Naive thymus-derived CD4-positive, alpha-beta T cell (primary cell): ENCODE results near the gene NUDT8. TPM values are rescaled to one million over a fixed set of nuclear protein-coding genes. Genes with fewer than 3 reads are reported as not detected.
A peak's percentile ranks its signal among the peaks of the same experiment; 100 is the strongest.
"Not testable (repeated sequence)": the region's sequence is repeated elsewhere in the genome, so short reads cannot be mapped to it uniquely, and the experiment has no call there.

ENCODE experiments used
- ATAC-seq: fragments of 150-1000 bp; cut with Tn5 transposase; 2 replicates; pipeline ENCODE4 v1.10.0; 2021; ENCODE audit warnings: mild to moderate bottlenecking, moderate library complexity
- CTCF ChIA-PET: fragments of 350-600 bp; sonication (Branson Sonifier 250); formaldehyde crosslinking; loops from one replicate; lab custom pipeline; 2021; ENCODE audit warnings: antibody characterized with exemption; lab: Charles Lee
- POLR2A ChIA-PET: fragments of 350-600 bp; sonication (Branson Sonifier 250); formaldehyde crosslinking; loops from one replicate; lab custom pipeline; 2021; ENCODE audit warnings: antibody characterized with exemption, inconsistent platforms; lab: Charles Lee
- DNase-seq, 9 donors: peaks; one replicate each; pipeline versions ENCODE4 v3.0.0 to v3.0.0-alpha.2; 2020 to 2022; ENCODE audit warnings: mixed read lengths in 1 of 9
- H3K27ac ChIP-seq: one replicate; pipeline ENCODE4 v1.7.0; 2013; ENCODE audit warnings: mild to moderate bottlenecking, low read depth, low read length, moderate library complexity
- H3K27me3 ChIP-seq, 2 donors: one replicate each; pipeline ENCODE4 v1.7.0; 2013; ENCODE audit warnings: low read length in 2 of 2, mild to moderate bottlenecking in 2 of 2, moderate library complexity in 2 of 2; ENCODE audit not compliant: control insufficient read depth in 2 of 2, insufficient read depth in 2 of 2
- H3K36me3 ChIP-seq, 3 experiments: 1 replicate in 2 of 3; 2 replicates in 1 of 3; pipeline ENCODE4 v1.7.0; 2013; ENCODE audit warnings: low read length in 3 of 3, mild to moderate bottlenecking in 3 of 3, moderate library complexity in 1 of 3; ENCODE audit not compliant: insufficient read depth in 3 of 3, control insufficient read depth in 2 of 3
- H3K4me1 ChIP-seq, 2 donors: one replicate each; pipeline ENCODE4 v1.7.0; 2013; ENCODE audit warnings: low read length in 2 of 2, mild to moderate bottlenecking in 2 of 2, moderate library complexity in 1 of 2; ENCODE audit not compliant: control insufficient read depth in 2 of 2, insufficient read depth in 2 of 2
- H3K4me3 ChIP-seq: 2 replicates; pipeline ENCODE4 v1.7.0; 2013; ENCODE audit warnings: mild to moderate bottlenecking, low read length
- H3K9me3 ChIP-seq, 3 experiments: 1 replicate in 2 of 3; 2 replicates in 1 of 3; pipeline ENCODE4 v1.7.0; 2013; ENCODE audit warnings: low read length in 3 of 3; ENCODE audit not compliant: control insufficient read depth in 2 of 3
- H3K27ac Mint-ChIP-seq, 9 donors: one replicate each; pipeline ENCODE4 v1.8.0; 2020 to 2022; ENCODE audit warnings: mixed read lengths in 9 of 9, mild to moderate bottlenecking in 8 of 9, moderate library complexity in 5 of 9, inconsistent platforms in 2 of 9
- H3K27me3 Mint-ChIP-seq, 5 donors: one replicate each; pipeline ENCODE4 v1.8.0; 2021 to 2022; ENCODE audit warnings: mixed read lengths in 5 of 5, mild to moderate bottlenecking in 1 of 5
- H3K36me3 Mint-ChIP-seq, 5 donors: one replicate each; pipeline ENCODE4 v1.8.0; 2020 to 2022; ENCODE audit warnings: mixed read lengths in 5 of 5, mild to moderate bottlenecking in 3 of 5, inconsistent platforms in 1 of 5
- H3K4me1 Mint-ChIP-seq, 7 donors: one replicate each; pipeline ENCODE4 v1.8.0; 2020 to 2022; ENCODE audit warnings: mixed read lengths in 7 of 7, mild to moderate bottlenecking in 3 of 7, inconsistent platforms in 1 of 7
- H3K4me3 Mint-ChIP-seq, 10 donors: one replicate each; pipeline ENCODE4 v1.8.0; 2020 to 2022; ENCODE audit warnings: mild to moderate bottlenecking in 10 of 10, mixed read lengths in 10 of 10, moderate library complexity in 6 of 10, inconsistent platforms in 2 of 10
- H3K9me3 Mint-ChIP-seq, 11 donors: one replicate each; pipeline ENCODE4 v1.8.0; 2020 to 2022; ENCODE audit warnings: mixed read lengths in 11 of 11, mild to moderate bottlenecking in 4 of 11, inconsistent platforms in 1 of 11, moderate library complexity in 1 of 11
- intact Hi-C, 2 donors: fragments of 100-400 bp; cut with micrococcal nuclease; formaldehyde crosslinking; loops; one replicate each; pipeline ENCODE4 v1.15.1; 2023
- polyA plus RNA-seq, 2 donors: library from polyadenylated mRNA; unstranded; fragments of 300-500 nt; fragmentation: Illumina TruSeq; gene quantifications; one replicate each; pipeline ENCODE4 v1.2.3, GENCODE V29; 2021
- total RNA-seq, 6 experiments: library from RNA in 5 of 6; stranded (reverse) in 5 of 6; gene quantifications; 1 replicate in 5 of 6; 2 replicates in 1 of 6; pipeline ENCODE4 v1.2.3 and lab custom pipeline; 2021 to 2026

The NUDT8 gene
- total and polyA plus RNA-seq, 7 experiments from 2014 or later: 3.1 to 10.4 (median 3.8) TPM

DNA sequence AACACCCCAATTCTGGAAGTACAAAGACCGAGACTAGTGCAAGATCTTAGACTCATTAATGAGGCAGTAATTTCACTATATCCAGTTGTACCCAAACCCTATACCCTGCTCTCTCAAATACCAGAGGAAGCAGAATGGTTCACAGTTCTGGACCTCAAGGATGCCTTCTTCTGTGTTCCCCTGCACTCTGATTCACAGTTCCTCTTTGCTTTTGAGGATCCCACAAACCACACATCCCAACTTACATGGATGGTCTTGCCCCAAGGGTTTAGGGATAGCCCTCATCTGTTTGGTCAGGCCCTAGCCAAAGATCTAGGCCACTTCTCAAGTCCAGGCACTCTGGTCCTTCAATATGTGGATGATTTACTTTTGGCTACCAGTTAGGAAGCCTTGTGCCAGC is 5.9 kb downstream of the NUDT8 start:
- H3K4me1 ChIP-seq, intact Hi-C loops, POLR2A ChIA-PET, ATAC-seq, H3K4me1 Mint-ChIP-seq, H3K36me3 ChIP-seq, DNase-seq, CTCF ChIA-PET, H3K27ac ChIP-seq, H3K36me3 Mint-ChIP-seq, H3K9me3 Mint-ChIP-seq, H3K27me3 ChIP-seq, H3K9me3 ChIP-seq, H3K4me3 Mint-ChIP-seq, H3K27me3 Mint-ChIP-seq, H3K27ac Mint-ChIP-seq, H3K4me3 ChIP-seq: not testable (repeated sequence)

DNA sequence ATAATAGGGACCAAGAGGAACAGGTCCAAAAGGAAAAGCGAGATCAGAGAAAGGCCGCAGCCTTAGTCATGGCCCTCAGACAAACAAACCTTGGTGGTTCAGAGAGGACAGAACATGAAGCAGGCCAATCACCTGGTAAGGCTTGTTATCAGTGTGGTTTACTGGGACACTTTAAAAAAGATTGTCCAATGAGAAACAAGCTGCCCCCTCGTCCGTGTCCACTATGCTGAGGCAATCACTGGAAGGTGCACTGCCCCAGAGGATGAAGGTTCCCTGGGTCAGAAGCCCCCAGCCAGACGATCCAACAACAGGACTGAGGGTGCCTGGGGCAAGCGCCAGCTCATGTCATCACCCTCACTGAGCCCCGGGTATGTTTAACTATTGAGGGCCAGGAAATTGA is 6.8 kb downstream of the NUDT8 start:
- H3K27ac Mint-ChIP-seq, H3K4me3 ChIP-seq, H3K36me3 ChIP-seq, H3K27me3 Mint-ChIP-seq, H3K9me3 Mint-ChIP-seq, H3K4me3 Mint-ChIP-seq, CTCF ChIA-PET, POLR2A ChIA-PET, ATAC-seq, intact Hi-C loops, H3K27me3 ChIP-seq, H3K4me1 ChIP-seq, H3K9me3 ChIP-seq, H3K27ac ChIP-seq, H3K36me3 Mint-ChIP-seq: not testable (repeated sequence)
- peaks cover 2 to 12% (median 6%) of the 10 kb centered on the region in 7 donors for H3K4me1 Mint-ChIP-seq
- peak in 1 of 9 donors; percentile 4 for DNase-seq

DNA sequence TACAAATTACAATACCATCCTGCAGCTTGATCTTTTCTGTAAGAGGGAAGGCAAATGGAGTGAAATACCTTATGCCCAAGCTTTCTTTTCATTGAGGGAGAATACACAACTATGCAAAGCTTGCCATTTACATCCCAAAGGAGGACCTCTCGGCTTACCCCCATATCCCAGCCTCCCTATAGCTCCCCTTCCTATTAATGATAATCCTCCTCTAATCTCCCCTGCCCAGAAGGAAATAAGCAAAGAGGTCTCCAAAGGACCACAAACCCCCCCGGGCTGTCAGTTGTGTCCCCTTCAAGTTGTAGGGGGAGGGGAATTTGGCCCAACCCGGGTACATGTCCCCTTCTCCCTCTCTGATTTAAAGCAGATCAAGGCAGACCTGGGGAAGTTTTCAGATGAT is 7.8 kb downstream of the NUDT8 start:
- H3K4me1 ChIP-seq, intact Hi-C loops, ATAC-seq, H3K9me3 Mint-ChIP-seq, H3K4me3 ChIP-seq, H3K36me3 ChIP-seq, H3K9me3 ChIP-seq, H3K27ac Mint-ChIP-seq, CTCF ChIA-PET, H3K36me3 Mint-ChIP-seq, H3K27me3 ChIP-seq, H3K27ac ChIP-seq, DNase-seq, H3K27me3 Mint-ChIP-seq, H3K4me3 Mint-ChIP-seq: not testable (repeated sequence)
- H3K4me1 Mint-ChIP-seq: peaks cover 7 to 17% (median 12%) of the 10 kb centered on the region in 7 donors
- POLR2A ChIA-PET: interaction anchor here (0.6 kb wide), 1 partner anchor 416 kb away, joined by 3 read pairs; no protein-coding TSS in a partner anchor

DNA sequence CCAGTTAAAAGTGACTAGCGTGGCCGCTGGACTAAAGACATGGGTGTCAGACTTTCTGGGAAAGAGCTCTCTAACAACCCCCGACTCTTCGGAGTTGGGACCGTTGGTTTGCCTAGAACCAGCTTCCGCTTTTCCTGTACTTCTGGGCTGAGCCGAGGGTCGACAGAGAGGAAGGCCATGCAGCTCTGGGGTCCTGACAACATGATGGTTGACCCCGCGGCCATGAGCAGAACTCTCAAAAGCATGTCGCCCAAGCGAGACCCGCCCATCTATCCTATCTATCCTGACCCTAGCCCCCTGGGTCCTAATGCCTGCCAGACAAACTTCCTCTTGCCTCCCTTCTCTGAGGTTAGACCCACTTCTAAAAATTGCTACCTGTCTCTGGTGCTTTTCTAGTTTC is 9.1 kb downstream of the NUDT8 start:
- H3K27ac ChIP-seq, DNase-seq, H3K4me3 ChIP-seq, H3K36me3 Mint-ChIP-seq, H3K27me3 ChIP-seq, ATAC-seq, H3K36me3 ChIP-seq, H3K4me3 Mint-ChIP-seq, CTCF ChIA-PET, H3K4me1 ChIP-seq, H3K9me3 Mint-ChIP-seq, H3K27me3 Mint-ChIP-seq, intact Hi-C loops, H3K9me3 ChIP-seq: not testable (repeated sequence)
- POLR2A ChIA-PET: interaction anchor here (0.6 kb wide), 1 partner anchor 11 kb away, joined by 3 read pairs; no protein-coding TSS in a partner anchor
- H3K27ac Mint-ChIP-seq: peak overlapping the region in 1 of 9 donors; percentile 41
- H3K4me1 Mint-ChIP-seq: peaks cover 12 to 25% (median 17%) of the 10 kb centered on the region in 7 donors

DNA sequence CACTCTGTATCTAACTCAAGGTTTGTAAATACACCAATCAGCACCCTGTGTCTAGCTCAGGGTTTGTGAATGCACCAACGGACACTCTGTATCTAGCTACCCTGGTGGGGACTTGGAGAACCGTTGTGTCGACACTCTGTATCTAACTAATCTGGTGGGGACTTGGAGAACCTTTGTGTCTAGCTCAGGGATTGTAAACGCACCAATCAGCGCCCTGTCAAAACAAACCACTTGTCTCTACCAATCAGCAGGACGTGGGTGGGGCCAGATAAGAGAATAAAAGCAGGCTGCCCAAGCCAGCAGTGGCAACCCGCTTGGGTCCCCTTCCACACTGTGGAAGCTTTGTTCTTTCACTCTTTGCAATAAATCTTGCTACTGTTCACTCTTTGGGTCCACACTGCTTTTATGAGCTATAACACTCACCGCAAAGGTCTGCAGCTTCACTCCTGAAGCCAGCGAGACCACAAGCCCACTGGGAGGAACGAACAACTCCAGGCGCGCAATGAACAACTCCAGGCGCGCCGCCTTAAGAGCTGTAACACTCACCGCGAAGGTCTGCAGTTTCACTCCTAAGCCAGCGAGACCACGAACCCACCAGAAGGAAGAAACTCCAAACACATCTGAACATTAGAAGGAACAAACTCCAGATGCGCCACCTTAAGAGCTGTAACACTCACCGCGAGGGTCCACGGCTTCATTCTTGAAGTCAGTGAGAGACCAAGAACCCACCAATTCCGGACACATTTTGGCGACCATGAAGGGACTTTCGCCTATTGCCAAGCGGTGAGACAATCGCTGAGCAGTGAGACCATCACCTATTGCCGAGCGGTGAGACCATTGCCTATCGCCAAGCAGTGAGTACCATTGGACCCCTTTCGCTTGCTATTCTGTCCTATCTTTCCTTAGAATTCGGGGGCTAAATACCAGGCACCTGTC is 9.8 kb downstream of the NUDT8 start:
- H3K27me3 Mint-ChIP-seq, H3K9me3 Mint-ChIP-seq, H3K27me3 ChIP-seq, DNase-seq, H3K27ac Mint-ChIP-seq, intact Hi-C loops, H3K36me3 Mint-ChIP-seq, H3K4me3 ChIP-seq, POLR2A ChIA-PET, H3K4me3 Mint-ChIP-seq, H3K36me3 ChIP-seq, H3K4me1 ChIP-seq, ATAC-seq, H3K9me3 ChIP-seq, H3K27ac ChIP-seq: not testable (repeated sequence)
- H3K4me1 Mint-ChIP-seq: peaks cover 12 to 26% (median 14%) of the 10 kb centered on the region in 7 donors
- CTCF ChIA-PET: interaction anchor here (0.7 kb wide), 1 partner anchor 15 kb away, joined by 3 read pairs; no protein-coding TSS in a partner anchor

DNA sequence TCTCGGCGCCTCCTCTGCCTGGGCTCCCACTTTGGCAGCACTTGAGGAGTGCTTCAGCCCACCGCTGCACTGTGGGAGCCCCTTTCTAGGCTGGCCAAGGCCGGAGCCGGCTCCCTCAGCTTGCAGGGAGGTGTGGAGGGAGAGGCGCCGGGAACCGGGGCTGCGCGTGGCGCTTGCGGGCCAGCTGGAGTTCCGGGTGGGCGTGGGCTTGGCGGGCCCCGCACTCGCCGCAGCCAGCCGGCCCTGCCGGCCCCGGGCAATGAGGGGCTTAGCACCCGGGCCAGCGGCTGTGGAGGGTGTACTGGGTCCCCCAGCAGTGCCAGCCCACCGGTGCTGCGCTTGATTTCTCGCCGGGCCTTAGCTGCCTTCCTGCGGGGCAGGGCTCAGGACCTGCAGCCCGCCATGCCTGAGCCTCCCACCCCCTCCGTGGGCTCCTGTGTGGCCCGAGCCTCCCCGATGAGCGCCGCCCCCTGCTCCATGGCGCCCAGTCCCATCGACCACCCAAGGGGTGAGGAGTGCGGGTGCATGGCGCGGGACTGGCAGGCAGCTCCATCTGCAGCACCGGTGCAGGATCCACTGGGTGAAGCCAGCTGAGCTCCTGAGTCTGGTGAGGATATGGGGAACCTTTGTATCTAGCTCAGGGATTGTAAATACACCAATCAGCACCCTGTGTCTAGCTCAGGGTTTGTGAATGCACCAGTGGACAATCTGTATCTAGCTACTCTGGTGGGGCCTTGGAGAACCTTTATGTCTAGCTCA is 10.7 kb downstream of the NUDT8 start:
- intact Hi-C loops, H3K27me3 Mint-ChIP-seq, DNase-seq, H3K36me3 ChIP-seq, CTCF ChIA-PET, H3K27ac Mint-ChIP-seq, H3K9me3 ChIP-seq, H3K9me3 Mint-ChIP-seq, H3K4me3 ChIP-seq, H3K36me3 Mint-ChIP-seq, H3K4me3 Mint-ChIP-seq, H3K27me3 ChIP-seq, ATAC-seq, H3K27ac ChIP-seq: not testable (repeated sequence)
- POLR2A ChIA-PET: interaction anchor here (1.2 kb wide), 1 partner anchor 9 kb away, joined by 3 read pairs; no protein-coding TSS in a partner anchor
- H3K4me1 ChIP-seq: peaks cover 16 to 18% of the 10 kb centered on the region in 2 donors
- H3K4me1 Mint-ChIP-seq: peaks cover 17 to 34% (median 21%) of the 10 kb centered on the region in 7 donors
